Hematopoietic multipotent progenitor cell treated with erythropoietin and hydrocortisone succinate and interleukin-3 and kit ligand, for 17 days (in vitro differentiated cells): ENCODE measurements around the gene SPTB.
"Not testable (repeated sequence)": the region's sequence is repeated elsewhere in the genome, so short reads cannot be mapped to it uniquely, and the experiment has no call there.

Experiments used
- DNase-seq: peaks from one replicate; pipeline ENCODE4 v3.0.0-alpha.2; 2015; ENCODE audit warnings: low spot score

The SPTB gene

GRCh38 chr14:64879635-64880220, at the start of gene SPTB:
TSS of gene SPTB (minus strand) at chr14:64879907. CDS start at chr14:64823094, 56,813 bp downstream.
- peak; percentile 90 for DNase-seq

- no peak for DNase-seq
These were observed 49.3 kb upstream of the SPTB start for GRCh38 chr14:64929014-64929359.

- no peak for DNase-seq
These were observed 48.7 kb upstream of the SPTB start for GRCh38 chr14:64928239-64929013.

- DNase-seq, result peak; percentile 39
These were observed 47.3 kb upstream of the SPTB start for GRCh38 chr14:64927031-64927430.

GRCh38 chr14:64926398-64926995, 46.8 kb upstream of the SPTB start:
- DNase-seq, result no peak

GRCh38 chr14:64923015-64923414, 43.3 kb upstream of the SPTB start:
- no peak for DNase-seq

DNA sequence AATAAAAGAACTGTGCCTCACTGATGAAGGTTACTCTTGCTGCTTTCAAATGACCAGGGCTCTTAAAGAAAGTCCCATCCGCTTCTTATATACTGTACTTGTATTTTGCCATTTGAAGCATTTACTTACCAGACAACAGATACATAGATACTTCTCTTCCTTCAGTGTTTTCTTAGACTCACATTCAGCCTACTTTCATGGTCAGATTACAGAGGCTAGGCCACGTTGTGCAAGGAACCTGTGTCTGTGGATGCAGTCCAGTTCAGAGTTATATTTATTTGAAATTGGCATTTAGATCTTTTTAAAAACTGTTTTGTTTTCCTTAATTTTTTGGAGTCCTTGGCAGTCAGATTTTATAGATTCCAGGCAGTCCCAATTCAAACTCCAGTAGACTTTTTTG, 40.8 kb upstream of the SPTB start:
- DNase-seq, result no peak

- no peak for DNase-seq
These were observed 39.9 kb upstream of the SPTB start for GRCh38 chr14:64919618-64920017.

DNA sequence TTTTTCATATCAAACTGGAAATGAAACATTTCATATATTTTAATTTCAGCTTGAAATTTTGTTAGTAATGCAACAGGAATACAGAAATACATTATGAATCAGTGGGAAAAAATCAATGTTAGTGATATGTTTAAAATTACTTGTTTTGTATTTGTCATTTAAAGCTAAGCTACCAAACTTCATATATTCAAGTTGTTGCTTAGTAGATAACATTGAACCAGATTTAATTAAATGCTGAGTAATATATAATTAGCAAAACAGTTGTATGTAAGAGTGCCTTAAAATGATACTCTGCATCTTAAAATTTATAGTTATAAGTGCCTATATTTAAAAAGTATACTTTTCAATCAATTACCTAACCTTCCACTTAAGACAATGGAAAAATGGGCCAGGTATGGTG, 39.5 kb upstream of the SPTB start:
- DNase-seq, result no peak

GRCh38 chr14:64918216-64918615, 38.5 kb upstream of the SPTB start:
- no peak for DNase-seq

DNA sequence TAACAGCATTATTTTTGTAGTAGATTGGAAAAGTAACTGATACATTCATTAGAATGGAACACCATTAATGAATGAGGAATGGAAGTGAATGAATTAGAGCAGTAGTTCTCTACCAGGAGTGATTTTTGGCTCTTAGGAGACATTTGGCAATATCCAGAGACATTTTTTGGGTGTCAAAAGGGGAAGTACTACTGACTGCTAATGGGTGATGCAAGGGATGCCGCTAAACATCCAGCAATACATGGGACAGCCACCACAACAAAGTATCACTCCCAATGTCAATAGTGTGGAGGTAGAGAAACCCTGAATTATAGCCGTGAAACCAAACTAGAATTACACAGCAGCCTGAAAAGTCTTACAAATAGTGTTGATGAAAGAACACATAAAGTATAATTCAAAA, 36.1 kb upstream of the SPTB start:
- DNase-seq, result no peak

GRCh38 chr14:64915029-64915424, 35.3 kb upstream of the SPTB start:
- DNase-seq, result no peak

DNA sequence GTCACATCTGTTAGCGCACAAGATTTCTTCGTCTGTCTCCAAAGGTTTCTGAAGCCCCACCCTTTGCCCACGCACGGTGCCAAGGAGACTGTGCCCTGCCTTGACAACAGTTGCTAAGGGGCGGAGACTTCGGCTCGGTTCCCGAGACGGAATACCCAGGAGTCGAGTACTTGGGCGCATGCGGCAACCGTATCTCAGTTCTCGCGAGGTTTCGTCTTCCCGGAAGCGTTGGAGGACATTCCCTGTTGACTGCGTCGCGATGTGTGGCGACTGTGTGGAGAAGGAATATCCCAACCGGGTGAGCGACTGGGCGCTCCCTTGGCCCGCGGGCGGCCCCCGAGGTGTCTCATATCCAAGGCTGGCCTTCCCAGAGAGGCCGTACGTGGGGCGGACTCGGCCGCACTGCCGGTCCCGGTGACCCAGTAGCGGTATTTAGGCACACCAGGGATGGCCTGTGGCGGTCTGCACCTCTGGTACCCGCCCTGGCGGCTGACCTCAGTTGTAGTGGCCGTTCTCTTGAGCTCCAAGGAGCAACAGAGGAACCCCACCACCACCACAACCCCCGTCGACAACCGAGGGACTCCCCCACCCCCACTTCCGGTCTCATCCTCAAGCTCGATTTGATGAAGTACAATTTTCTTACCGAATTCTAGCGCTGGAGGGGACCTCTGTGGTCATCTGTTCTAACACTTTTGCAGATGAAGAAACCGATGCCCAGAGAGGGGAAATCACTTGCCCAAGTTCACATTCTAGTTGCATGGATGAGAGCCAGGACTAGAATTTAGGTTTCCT, 34.7 kb upstream of the SPTB start, which contains the start of gene CHURC1:
CHURC1 (plus strand) TSS at position 219 of the 792 bp plus-strand sequence; CDS start at position 260, 41 bp downstream.
- peak; percentile 100 for DNase-seq

GRCh38 chr14:64913477-64913876, 33.8 kb upstream of the SPTB start:
- DNase-seq, result not testable (repeated sequence)

DNA sequence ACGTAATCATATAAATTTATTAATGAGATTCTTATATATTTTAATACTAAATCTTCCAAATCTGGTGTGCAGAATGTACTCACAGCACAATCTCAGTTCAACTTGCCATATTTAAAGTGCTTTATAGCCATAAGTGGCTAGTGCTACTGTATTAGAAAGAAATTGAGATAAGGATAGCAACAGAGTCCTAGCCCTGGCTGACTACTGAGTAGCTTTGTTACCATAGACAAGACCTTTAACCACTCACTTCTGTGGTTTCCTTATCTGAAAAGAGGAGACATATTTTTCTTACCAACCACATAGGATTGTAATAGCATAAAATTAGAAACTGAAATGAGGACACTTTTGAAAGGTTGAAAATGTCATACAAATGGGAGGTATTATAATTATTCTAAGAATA, 32.6 kb upstream of the SPTB start:
- DNase-seq, result no peak

- no peak for DNase-seq
These were observed 31.3 kb upstream of the SPTB start for GRCh38 chr14:64910847-64911495.

DNA sequence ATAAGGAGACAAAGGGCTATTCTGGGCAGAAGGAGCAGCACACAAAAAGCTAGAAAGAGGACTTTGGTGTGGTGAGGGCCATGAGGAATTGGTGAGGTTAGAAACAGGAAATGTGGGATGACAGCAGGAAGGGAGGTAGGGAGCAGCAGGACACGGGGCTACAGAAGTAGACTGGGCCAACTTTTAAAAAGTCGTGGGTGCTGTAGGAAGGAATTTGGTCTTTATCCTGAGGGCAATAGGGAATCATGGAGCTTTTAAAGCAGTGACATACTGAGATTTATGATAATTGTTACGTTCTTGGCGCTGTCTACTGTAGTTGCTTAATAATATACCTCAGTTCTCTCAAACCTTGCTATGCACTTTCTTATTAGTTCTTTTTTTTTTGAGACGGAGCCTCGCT, 26.3 kb upstream of the SPTB start:
- DNase-seq, result no peak

DNA sequence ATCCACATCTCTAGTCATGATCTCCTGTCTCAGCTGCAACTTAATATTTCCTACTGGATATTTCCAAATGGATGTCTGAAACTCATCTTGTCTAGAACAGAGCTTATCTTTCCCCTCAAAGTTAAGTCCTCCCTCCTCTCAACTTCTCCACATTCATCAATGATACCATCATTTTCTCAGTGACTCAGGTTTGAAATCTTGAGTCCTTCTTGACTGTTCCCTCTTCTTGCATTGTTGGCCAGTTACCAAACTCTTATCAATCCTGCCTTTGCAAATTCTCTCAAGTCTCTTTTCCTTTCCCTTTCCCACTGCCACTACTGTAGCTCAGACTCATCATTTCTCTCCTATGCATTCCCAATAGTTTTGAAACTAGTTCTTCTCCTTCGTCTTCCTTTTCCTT, 20.3 kb upstream of the SPTB start:
- DNase-seq, result no peak

GRCh38 chr14:64891839-64892375, 12.2 kb upstream of the SPTB start:
- DNase-seq, result peak; percentile 89

GRCh38 chr14:64891173-64891838, 11.6 kb upstream of the SPTB start:
- DNase-seq, result no peak

- DNase-seq, result no peak
These were observed 9.6 kb upstream of the SPTB start for GRCh38 chr14:64889352-64889751.
